Activated naive CD8-positive, alpha-beta T cell treated with anti-CD3 and anti-CD28 coated beads, Interleukin-2, amount 10 ng/mL, durations not matched to agents 7 days and 5 days (primary cell): Measurements from ENCODE around the gene TTC8. TPM values are rescaled to one million over a fixed set of nuclear protein-coding genes. Genes with fewer than 3 reads are reported as not detected.
"Not testable (repeated sequence)": the region's sequence is repeated elsewhere in the genome, so short reads cannot be mapped to it uniquely, and the experiment has no call there.

Experiments
- ATAC-seq: fragments of 150-1000 bp; cut with Tn5 transposase; one replicate; pipeline ENCODE4 v1.10.0; 2021; ENCODE audit warnings: low read depth, moderate library complexity
- POLR2A ChIA-PET: fragments of 350-600 bp; sonication (Branson Sonifier 250); formaldehyde crosslinking; loops from one replicate; lab custom pipeline; 2021; ENCODE audit warnings: antibody characterized with exemption; lab: Charles Lee
- DNase-seq: peaks from one replicate; pipeline ENCODE4 v3.0.0; 2021
- H3K27ac Mint-ChIP-seq: one replicate; pipeline ENCODE4 v1.8.0; 2022; ENCODE audit warnings: mild to moderate bottlenecking, mixed read lengths
- H3K27me3 Mint-ChIP-seq: one replicate; pipeline ENCODE4 v1.8.0; 2022; ENCODE audit warnings: mild to moderate bottlenecking, moderate library complexity, mixed read lengths
- H3K36me3 Mint-ChIP-seq: one replicate; pipeline ENCODE4 v1.8.0; 2021; ENCODE audit warnings: mild to moderate bottlenecking, mixed read lengths
- H3K4me1 Mint-ChIP-seq: one replicate; pipeline ENCODE4 v1.8.0; 2021; ENCODE audit warnings: mixed read lengths
- H3K4me3 Mint-ChIP-seq: one replicate; pipeline ENCODE4 v1.8.0; 2022; ENCODE audit warnings: mild to moderate bottlenecking, moderate library complexity, mixed read lengths
- H3K9me3 Mint-ChIP-seq: one replicate; pipeline ENCODE4 v1.8.0; 2021; ENCODE audit warnings: mixed read lengths
- total RNA-seq, 2 experiments: library from RNA; stranded (reverse); gene quantifications; one replicate each; pipeline ENCODE4 v1.2.3, GENCODE V29; 2021

The TTC8 gene
- 1 to 10 TPM; 1.3 to 2.2 TPM for total RNA-seq

DNA sequence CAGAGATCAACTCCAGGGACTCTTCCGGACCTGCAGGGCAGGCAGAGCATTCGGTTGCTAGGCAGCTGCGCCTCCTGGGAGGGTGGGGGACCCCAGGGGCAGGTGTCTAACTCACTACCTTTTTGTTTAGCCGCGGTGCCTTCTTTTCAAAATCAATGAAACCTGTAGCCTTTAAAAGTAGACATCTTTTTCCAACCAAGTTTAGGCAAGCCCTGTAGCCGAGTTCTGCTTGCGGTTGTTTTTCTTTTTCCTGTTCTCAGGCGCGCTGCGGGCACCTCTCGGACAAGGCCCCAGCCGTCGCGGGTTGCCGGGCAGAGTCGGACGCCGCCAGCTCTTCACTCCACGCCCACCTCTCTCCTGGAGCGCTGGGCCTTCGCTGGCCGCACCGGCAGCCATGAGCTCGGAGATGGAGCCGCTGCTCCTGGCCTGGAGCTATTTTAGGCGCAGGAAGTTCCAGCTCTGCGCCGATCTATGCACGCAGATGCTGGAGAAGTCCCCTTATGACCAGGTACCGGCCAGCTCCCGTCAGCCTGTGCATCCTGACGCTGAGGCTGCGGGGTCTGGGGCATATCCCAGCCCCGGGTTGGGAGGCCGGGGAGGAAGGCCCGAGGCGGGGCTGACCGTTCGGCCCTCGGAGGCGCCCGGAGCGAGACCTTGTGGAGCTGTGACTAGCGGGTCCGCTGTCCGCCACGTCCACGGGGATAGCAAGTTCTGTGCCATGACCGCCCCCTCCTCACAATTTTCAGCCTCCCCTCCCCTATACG is at the start of gene TTC8:
TTC8 (plus strand) TSS at position 338 of the 764 bp plus-strand sequence; CDS start at position 395, 57 bp downstream.
- H3K4me3 Mint-ChIP-seq = peak within 1 kb of the TSS; percentile 94
- peak; percentile 83 for DNase-seq
- H3K27ac Mint-ChIP-seq = peak within 1 kb of the TSS; percentile 95
- H3K27me3 Mint-ChIP-seq = peaks cover 5% of the 10 kb centered on the region
- peak; percentile 96 for ATAC-seq
- no peaks in the 10 kb centered on the region for H3K9me3 Mint-ChIP-seq
- POLR2A ChIA-PET = interaction anchor here (1.7 kb wide), 1 partner anchor 31 kb away, joined by 7 read pairs; the partner anchor contains the start of gene EML5
- peaks cover 7% of the 10 kb centered on the region for H3K4me1 Mint-ChIP-seq
- no peaks in the 10 kb centered on the region for H3K36me3 Mint-ChIP-seq

DNA sequence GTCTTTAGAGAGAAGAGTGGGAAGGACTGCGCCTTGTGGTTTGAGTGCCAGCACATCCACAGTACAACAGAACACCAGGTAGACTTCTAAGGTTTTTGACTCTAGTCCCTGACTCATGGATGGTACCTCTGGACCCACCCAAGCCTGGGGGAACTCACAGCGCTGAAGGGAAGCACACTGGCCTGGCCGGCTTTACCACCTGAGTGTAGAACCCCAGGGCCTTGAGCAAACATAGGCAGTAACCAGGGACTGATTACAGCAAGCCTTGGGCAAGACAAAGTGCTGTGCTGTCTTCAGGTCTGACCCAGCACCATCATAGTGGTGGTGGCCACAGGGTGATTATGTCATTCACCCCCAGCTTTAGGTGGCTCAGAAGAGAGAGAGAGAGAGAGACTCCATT is 48.9 kb upstream of the TTC8 start:
- Mint-ChIP-seq H3K9me3 (peaks cover 2% of the 10 kb centered on the region), H3K27me3 (peaks cover 2% of the 10 kb centered on the region), H3K36me3 (peaks cover 2% of the 10 kb centered on the region), H3K4me3 (no peak overlapping the region), H3K4me1 (no peaks in the 10 kb centered on the region), H3K27ac (no peak overlapping the region)
- ATAC-seq (no peak), DNase-seq (no peak)
- POLR2A ChIA-PET = no interaction called here

DNA sequence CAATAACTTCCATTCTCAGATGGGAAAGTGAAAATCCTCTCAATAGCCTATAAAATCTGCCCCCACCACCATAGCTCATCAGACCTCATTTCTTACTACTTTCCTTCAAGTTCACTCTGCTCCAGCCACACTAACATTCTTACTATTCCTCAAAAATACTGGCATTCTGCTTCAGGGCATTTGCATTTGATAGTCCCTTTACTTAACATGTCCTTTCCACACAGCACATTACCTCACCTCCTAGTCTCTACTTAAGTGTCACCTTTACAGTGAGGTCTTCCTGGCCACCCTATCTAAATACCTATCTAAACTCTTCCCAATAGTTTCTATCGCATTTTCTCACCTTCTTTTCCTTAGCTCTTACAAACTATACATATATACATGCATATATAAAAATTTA is 38.5 kb upstream of the TTC8 start:
- DNase-seq = no peak
- POLR2A ChIA-PET = no interaction called here
- Mint-ChIP-seq H3K36me3 (peaks cover 16% of the 10 kb centered on the region), H3K27ac (no peak overlapping the region), H3K4me1 (peaks cover 7% of the 10 kb centered on the region), H3K27me3 (peaks cover 3% of the 10 kb centered on the region), H3K4me3 (no peak overlapping the region), H3K9me3 (peaks cover 26% of the 10 kb centered on the region)
- no peak for ATAC-seq

DNA sequence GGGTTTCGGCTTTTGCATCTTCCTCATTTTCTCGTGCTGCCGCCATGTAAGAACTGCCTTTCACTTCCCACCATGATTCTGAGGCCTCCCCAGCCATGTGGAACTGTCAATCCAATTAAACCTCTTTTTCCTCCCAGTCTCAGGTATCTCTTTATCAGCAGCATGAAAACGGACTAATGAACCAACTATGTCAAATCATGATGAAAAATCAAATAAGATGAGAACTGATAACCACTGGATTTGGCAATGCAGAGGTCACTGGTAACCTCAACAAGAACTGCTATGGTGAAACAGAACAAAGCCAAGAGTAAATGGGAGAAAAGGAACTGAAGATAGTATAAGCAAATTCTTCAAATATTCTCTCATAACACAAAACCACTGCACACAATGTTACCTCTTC is 37.7 kb upstream of the TTC8 start:
- no peak for DNase-seq
- no peak overlapping the region for H3K4me3 Mint-ChIP-seq
- no peak for ATAC-seq
- peaks cover 9% of the 10 kb centered on the region for H3K4me1 Mint-ChIP-seq
- H3K27me3 Mint-ChIP-seq = peaks cover 3% of the 10 kb centered on the region
- POLR2A ChIA-PET = no interaction called here
- H3K9me3 Mint-ChIP-seq = peaks cover 25% of the 10 kb centered on the region
- peaks cover 15% of the 10 kb centered on the region for H3K36me3 Mint-ChIP-seq
- no peak overlapping the region for H3K27ac Mint-ChIP-seq

DNA sequence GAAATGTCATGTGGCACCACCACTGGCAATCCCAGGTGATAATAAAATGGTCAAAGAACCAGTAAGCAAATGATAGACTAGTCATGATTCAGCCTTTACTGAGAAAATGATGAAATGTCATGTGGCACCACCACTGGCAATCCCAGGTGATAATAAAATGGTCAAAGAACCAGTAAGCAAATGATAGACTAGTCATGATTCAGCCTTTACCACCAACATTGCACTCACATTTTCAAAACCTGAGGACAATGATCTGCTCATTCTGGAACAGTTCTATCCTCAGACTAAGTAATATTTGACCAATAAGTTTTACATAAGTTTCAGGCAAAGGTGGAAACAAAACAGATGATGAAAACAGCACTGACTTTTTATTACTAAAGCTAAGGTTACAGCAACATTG is 34.9 kb upstream of the TTC8 start:
- POLR2A ChIA-PET = interaction anchor here (0.7 kb wide), 1 partner anchor 1170 kb away, joined by 4 read pairs; no protein-coding TSS in a partner anchor
- not testable (repeated sequence) for H3K27ac Mint-ChIP-seq, H3K9me3 Mint-ChIP-seq, DNase-seq, H3K36me3 Mint-ChIP-seq, H3K27me3 Mint-ChIP-seq, ATAC-seq, H3K4me3 Mint-ChIP-seq
- peaks cover 13% of the 10 kb centered on the region for H3K4me1 Mint-ChIP-seq

DNA sequence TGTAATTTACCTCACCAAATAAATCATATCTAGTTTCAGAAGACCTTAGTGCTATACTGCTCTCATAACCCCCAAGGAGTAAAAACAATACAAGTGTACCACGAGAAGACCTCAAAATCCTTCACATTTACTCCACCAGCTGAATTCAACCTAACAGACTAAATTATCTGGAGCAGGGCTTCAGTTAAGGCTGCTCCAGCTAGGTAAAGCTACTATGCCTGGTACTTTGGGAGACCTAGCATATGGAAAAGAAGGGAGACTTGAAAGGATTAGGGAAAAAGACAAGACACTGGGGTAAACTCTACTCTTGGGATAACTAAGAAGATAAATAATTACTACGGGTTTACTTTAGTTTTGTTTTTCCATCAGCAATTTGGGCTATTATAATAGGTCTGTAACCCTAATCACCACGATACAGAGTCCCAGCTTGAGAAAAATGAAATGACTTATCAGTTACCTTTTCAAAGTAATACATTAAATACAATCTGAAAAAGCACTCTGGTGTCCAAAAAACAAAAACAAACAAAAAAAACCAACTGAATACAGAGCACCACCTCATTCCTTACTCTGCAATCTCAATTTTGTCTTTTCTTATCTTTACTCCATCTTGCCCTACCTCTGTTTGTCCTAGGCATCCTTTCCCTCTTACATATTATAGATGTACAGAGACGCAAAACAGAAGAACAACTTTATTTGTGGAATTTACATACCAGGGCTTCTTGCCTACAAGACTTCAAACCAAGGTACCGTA is 33.8 kb upstream of the TTC8 start:
- DNase-seq (no peak), ATAC-seq (no peak)
- Mint-ChIP-seq H3K4me3 (no peak overlapping the region), H3K9me3 (peaks cover 2% of the 10 kb centered on the region), H3K27me3 (peaks cover 13% of the 10 kb centered on the region), H3K4me1 (peaks cover 13% of the 10 kb centered on the region), H3K27ac (no peak overlapping the region), H3K36me3 (peaks cover under 1% of the 10 kb centered on the region)
- POLR2A ChIA-PET = no interaction called here

DNA sequence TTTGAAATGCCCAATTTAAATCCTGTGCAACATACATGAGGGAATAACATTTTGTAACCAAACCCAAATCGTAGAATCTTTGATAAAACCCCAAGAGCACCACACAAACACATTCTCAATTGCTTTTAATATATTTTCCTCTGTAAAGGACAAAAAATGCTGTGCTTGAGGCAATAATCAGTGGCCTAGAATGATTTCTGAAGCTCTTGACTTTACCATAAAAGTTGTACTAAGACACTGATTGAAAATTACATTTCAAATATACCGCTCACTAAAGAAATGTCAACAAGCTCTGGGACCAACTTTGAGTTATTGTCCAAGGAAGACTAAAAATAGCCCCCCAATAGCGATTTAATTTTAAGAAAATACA is 33.2 kb upstream of the TTC8 start:
- H3K27me3 Mint-ChIP-seq = peaks cover 13% of the 10 kb centered on the region
- no peak for DNase-seq
- POLR2A ChIA-PET = no interaction called here
- H3K9me3 Mint-ChIP-seq = no peaks in the 10 kb centered on the region
- no peak for ATAC-seq
- H3K4me1 Mint-ChIP-seq = peaks cover 13% of the 10 kb centered on the region
- no peak overlapping the region for H3K27ac Mint-ChIP-seq
- H3K4me3 Mint-ChIP-seq = peak overlapping the region; percentile 87
- H3K36me3 Mint-ChIP-seq = no peaks in the 10 kb centered on the region

DNA sequence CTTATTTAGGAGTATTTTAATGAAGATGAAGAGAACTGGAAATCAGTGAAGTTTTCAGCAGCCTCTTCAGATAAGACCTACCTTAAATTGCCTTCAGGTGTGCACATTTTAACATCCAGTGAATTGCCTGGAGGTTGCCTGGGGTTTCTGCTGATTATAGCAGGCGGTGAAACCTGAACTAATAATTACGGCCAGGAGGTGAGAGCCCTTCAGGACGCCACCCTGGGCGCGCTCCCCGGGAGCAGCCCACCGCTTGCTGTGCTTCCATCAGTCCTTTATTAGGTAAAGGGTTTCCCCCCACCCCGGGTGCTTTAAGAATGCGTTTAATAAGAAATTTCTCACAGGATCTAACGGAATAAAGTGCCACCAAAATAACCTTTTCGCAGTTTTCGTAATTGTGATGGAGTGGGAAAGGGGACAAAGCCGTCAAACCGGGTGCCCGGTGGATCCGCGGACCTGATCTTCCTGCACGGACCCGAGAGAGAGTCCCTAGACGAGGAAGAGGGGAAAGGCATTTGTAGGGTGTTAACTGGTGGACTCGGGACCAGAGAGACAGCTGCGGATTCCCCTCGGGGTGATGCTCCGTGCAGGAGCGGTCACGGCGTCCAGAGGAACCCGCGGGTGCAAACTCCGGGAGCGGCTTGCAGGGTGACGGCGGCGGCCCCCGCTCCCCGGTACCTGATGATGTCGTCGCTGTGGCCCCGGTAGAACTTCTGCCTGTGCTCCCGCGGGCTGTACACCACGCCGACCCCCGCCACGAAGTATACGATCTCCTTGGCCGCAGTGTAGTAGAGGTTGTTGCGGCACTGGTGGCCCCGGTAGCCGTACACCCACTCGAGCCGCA is 32.6 kb upstream of the TTC8 start:
- Mint-ChIP-seq H3K4me1 (peaks cover 13% of the 10 kb centered on the region), H3K27ac (peak overlapping the region; percentile 21)

DNA sequence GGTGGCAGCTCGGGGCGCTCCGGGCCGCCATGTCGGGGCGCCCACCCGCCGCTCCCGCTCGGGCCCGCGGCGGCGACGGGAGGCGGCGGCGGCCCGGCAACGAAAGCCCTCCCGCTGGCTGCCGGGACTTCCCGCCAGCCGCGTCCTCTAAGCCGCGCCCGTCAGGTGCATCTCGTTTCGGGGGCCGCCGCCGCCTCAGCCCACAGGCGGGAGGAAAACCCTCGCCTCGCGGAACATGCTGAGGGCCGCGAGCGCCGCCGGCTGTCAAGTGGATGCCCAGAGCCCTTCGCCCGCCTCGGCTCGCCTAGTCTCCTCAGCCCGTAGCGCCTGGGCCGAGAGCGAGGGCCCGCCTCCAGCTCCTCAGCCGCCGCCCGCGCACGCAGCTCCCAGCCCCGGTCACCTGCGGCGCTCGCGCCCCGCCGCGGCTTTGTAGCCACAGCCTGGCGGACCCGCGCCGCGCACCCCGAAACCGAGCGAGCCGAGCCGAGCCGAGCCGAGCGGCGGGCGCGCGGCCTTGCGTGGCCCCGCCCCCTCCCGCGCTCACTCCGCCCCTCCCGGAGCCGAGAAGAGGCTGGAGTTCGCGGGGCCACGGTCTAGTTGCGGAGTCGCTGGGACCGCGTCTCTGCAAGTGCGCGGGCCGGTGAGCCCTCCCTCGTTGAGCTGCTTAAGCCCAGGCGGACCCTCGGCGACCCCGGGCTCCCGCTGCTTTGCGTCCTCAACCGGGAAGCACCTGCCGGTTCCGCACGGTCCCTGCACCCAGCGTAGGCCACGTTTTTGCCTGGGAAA is 31.8 kb upstream of the TTC8 start, which contains the start of gene EML5:
EML5 (minus strand) TSS at position 481 of the 786 bp plus-strand sequence; CDS start at position 31, 450 bp downstream.
- peak within 1 kb of the TSS; percentile 87 for H3K4me3 Mint-ChIP-seq
- H3K27me3 Mint-ChIP-seq = peaks cover 13% of the 10 kb centered on the region
- DNase-seq (peak; percentile 88), ATAC-seq (peak; percentile 86)
- no peaks in the 10 kb centered on the region for H3K9me3 Mint-ChIP-seq
- no peaks in the 10 kb centered on the region for H3K36me3 Mint-ChIP-seq
- H3K4me1 Mint-ChIP-seq = peaks cover 13% of the 10 kb centered on the region
- POLR2A ChIA-PET = interaction anchor here (1.0 to 1.2 kb wide), 2 partner anchors 32 to 1164 kb away, joined by 3 to 7 read pairs; partner anchors contain the start of gene TTC8
- H3K27ac Mint-ChIP-seq = peak within 1 kb of the TSS; percentile 21

More for the DNA sequence above, 32.6 kb upstream of the TTC8 start:
- DNase-seq = peak; percentile 25
- Mint-ChIP-seq H3K27me3 (peaks cover 13% of the 10 kb centered on the region), H3K9me3 (no peaks in the 10 kb centered on the region), H3K4me3 (peak overlapping the region; percentile 87), H3K36me3 (no peaks in the 10 kb centered on the region)
- POLR2A ChIA-PET = interaction anchor here (1.2 kb wide), 1 partner anchor 1165 kb away, joined by 3 read pairs; no protein-coding TSS in a partner anchor
- peak; percentile 16 for ATAC-seq

DNA sequence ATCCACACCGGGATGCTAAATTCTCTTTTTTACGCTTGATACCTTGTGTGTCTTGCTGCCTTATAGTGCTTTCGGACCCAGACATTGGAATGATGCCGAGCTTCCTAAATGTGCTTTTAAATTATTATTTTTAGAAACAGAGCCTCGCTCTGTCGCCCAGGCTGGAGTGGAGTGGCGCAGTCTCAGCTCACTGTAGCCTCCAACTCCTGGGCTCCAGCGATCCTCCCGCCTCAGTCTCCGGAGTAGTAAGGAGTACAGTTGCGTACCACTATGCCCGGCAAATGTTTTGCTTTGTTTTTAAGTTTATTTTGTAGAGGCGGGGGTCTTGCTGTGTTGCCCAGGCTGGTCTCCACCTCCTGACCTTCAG is 31.2 kb upstream of the TTC8 start:
- Mint-ChIP-seq H3K4me1 (peaks cover 13% of the 10 kb centered on the region), H3K27ac (no peak overlapping the region), H3K27me3 (peaks cover 16% of the 10 kb centered on the region), H3K9me3 (no peaks in the 10 kb centered on the region), H3K4me3 (peak overlapping the region; percentile 74), H3K36me3 (no peaks in the 10 kb centered on the region)
- DNase-seq (no peak), ATAC-seq (no peak)
- POLR2A ChIA-PET = interaction anchor here (1.0 to 1.2 kb wide), 2 partner anchors 31 to 1163 kb away, joined by 3 to 7 read pairs; partner anchors contain the start of gene TTC8

DNA sequence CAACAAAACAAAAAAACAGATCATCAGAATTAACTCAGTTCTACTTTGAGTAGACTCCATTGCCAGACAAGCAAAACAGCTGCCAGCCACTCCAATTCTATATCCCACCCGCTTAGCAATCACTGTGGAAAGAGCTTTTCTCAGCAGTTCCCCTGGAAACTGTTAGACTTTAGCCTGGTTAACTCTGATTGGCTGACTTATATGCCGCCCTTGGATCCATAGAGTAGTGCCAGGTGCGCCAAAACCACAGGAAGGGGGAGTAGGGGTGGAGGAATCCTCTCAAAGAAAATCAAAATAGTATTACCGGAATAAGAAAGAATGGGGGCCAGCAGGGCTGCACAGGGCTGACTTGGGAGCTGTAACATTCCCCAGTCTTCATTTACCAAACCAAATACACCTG is 26.3 kb upstream of the TTC8 start:
- H3K4me1 Mint-ChIP-seq = peaks cover 1% of the 10 kb centered on the region
- H3K27me3 Mint-ChIP-seq = peaks cover 23% of the 10 kb centered on the region
- no peaks in the 10 kb centered on the region for H3K9me3 Mint-ChIP-seq
- no peaks in the 10 kb centered on the region for H3K36me3 Mint-ChIP-seq
- no peak overlapping the region for H3K4me3 Mint-ChIP-seq
- H3K27ac Mint-ChIP-seq = no peak overlapping the region
- POLR2A ChIA-PET = no interaction called here
- DNase-seq (no peak), ATAC-seq (no peak)

DNA sequence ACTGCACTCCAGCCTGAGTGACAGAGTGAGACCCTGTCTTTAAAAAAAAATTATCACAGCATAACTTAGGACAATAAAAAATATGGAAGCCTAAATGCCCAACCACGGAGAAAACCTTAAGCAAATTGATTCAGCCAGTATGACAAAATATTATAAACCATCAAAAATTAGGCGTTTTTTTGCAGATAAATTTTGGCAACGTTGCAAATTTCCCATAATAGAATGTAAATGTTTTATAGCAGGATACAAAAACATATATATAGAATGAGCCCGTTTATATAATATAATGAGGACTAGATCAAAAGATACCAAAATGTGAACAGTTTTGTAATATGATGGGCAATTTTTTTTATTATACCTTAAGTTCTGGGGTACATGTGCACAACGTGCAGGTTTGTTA is 24.9 kb upstream of the TTC8 start:
- H3K27ac Mint-ChIP-seq = no peak overlapping the region
- no peaks in the 10 kb centered on the region for H3K36me3 Mint-ChIP-seq
- DNase-seq (no peak), ATAC-seq (no peak)
- H3K4me1 Mint-ChIP-seq = no peaks in the 10 kb centered on the region
- POLR2A ChIA-PET = no interaction called here
- H3K9me3 Mint-ChIP-seq = no peaks in the 10 kb centered on the region
- no peak overlapping the region for H3K4me3 Mint-ChIP-seq
- H3K27me3 Mint-ChIP-seq = peaks cover 17% of the 10 kb centered on the region
